Endothelial cell of umbilical vein (primary cell): ENCODE results near the gene ANKRD33. TPM values are rescaled to one million over a fixed set of nuclear protein-coding genes. Genes with fewer than 3 reads are reported as not detected.
A peak's percentile ranks its signal among the peaks of the same experiment; 100 is the strongest.

Experiments used
- BruUV-seq: library from RNA; stranded (reverse); fragments of 400-500 nt; replicated peaks from 2 replicates; lab custom pipeline; 2021; lab: Mats Ljungman, UMichigan
- CTCF ChIA-PET: fragments of 300-600, 350-600 bp; sonication (Branson Sonifier 250); formaldehyde crosslinking; loops from one replicate; lab custom pipeline; 2021; ENCODE audit warnings: antibody characterized with exemption, inconsistent platforms; lab: Charles Lee
- POLR2A ChIA-PET: fragments of 300-600, 350-600 bp; sonication (Branson Sonifier 250); formaldehyde crosslinking; loops from one replicate; lab custom pipeline; 2021; ENCODE audit warnings: antibody characterized with exemption, inconsistent platforms; lab: Charles Lee
- DNase-seq: peaks from one replicate; pipeline ENCODE4 v3.0.0-alpha.2; 2011; ENCODE audit warnings: low read depth, low spot score
- FAIRE-seq: peaks from 2 replicates; lab custom pipeline; 2011; peaks lifted over from hg19 to GRCh38; lab: Jason Lieb, UNC
- H2AFZ ChIP-seq: 2 replicates; pipeline ENCODE4 v1.6.0; 2012; ENCODE audit warnings: low read depth, low read length, control low read depth, inconsistent platforms
- H3K27ac ChIP-seq: 2 replicates; pipeline ENCODE4 v1.5.1; 2011; ENCODE audit warnings: low read depth, mild to moderate bottlenecking, control low read depth, low read length, moderate library complexity; ENCODE audit not compliant: insufficient read depth
- H3K27me3 ChIP-seq, 2 experiments: 2 replicates each; pipeline versions ENCODE4 v1.6.0 to v1.6.1; 2011; ENCODE audit warnings: low read length in 2 of 2, mixed read lengths in 1 of 2; ENCODE audit not compliant: control insufficient read depth in 2 of 2, insufficient read depth in 2 of 2
- H3K36me3 ChIP-seq, 2 experiments: 2 replicates in 1 of 2; 3 replicates in 1 of 2; pipeline ENCODE4 v1.5.1; 2011; ENCODE audit warnings: low read length in 2 of 2, mild to moderate bottlenecking in 1 of 2, moderate library complexity in 1 of 2; ENCODE audit not compliant: control insufficient read depth in 2 of 2, insufficient read depth in 2 of 2; ENCODE audit errors: extremely low read depth in 1 of 2
- H3K4me1 ChIP-seq: 3 replicates; pipeline ENCODE4 v1.5.1; 2011; ENCODE audit warnings: mild to moderate bottlenecking, low read length; ENCODE audit not compliant: control insufficient read depth, insufficient read depth; ENCODE audit errors: extremely low read depth
- H3K4me2 ChIP-seq: 2 replicates; pipeline ENCODE4 v1.6.1; 2011; ENCODE audit warnings: low read length, control low read depth, mixed read lengths; ENCODE audit not compliant: insufficient read depth
- H3K4me3 ChIP-seq, 3 experiments: fragments of 200-600 bp in 1 of 3; sonication (generic), shearing (Covaris generic) in 1 of 3; replicated peaks in 1 of 3; 2 replicates each; pipeline ENCODE4 v1.5.1; 2011 to 2016; ENCODE audit warnings: control low read depth in 3 of 3, low read length in 3 of 3, mild to moderate bottlenecking in 2 of 3, inconsistent platforms in 1 of 3, low read depth in 1 of 3, moderate library complexity in 1 of 3; ENCODE audit not compliant: insufficient read depth in 1 of 3
- H3K79me2 ChIP-seq: 2 replicates; pipeline ENCODE4 v1.6.0; 2012; ENCODE audit warnings: low read length, inconsistent platforms; ENCODE audit not compliant: control insufficient read depth, insufficient read depth
- H3K9ac ChIP-seq: replicated peaks from 2 replicates; pipeline ENCODE3; 2011; ENCODE audit warnings: low read length, control low read depth; ENCODE audit not compliant: insufficient read depth; ENCODE audit errors: extremely low read depth
- H3K9me1 ChIP-seq: replicated peaks from 3 replicates; pipeline ENCODE4 v1.6.0; 2011; ENCODE audit warnings: mild to moderate bottlenecking, low read length; ENCODE audit not compliant: control insufficient read depth, insufficient read depth; ENCODE audit errors: extremely low read depth
- H3K9me3 ChIP-seq: replicated peaks from 2 replicates; pipeline ENCODE4 v1.5.1; 2012; ENCODE audit warnings: low read length, inconsistent platforms; ENCODE audit not compliant: control insufficient read depth, insufficient read depth
- H4K20me1 ChIP-seq: replicated peaks from 2 replicates; pipeline ENCODE3; 2011; ENCODE audit warnings: mild to moderate bottlenecking, low read length; ENCODE audit not compliant: control insufficient read depth, insufficient read depth; ENCODE audit errors: extremely low read depth
- EZH2 ChIP-seq: IDR thresholded peaks from 2 replicates; pipeline ENCODE4 v1.6.1; 2012; ENCODE audit warnings: borderline replicate concordance, low read depth, mild to moderate bottlenecking, moderate library complexity, low read length, inconsistent platforms; ENCODE audit not compliant: severe bottlenecking
- FOS ChIP-seq: IDR thresholded peaks from 2 replicates; pipeline ENCODE4 v1.6.1; 2011; ENCODE audit warnings: mild to moderate bottlenecking, low read length, moderate library complexity, borderline replicate concordance; ENCODE audit not compliant: insufficient read depth
- GATA2 ChIP-seq: IDR thresholded peaks from 2 replicates; pipeline ENCODE4 v1.7.0; 2011; ENCODE audit warnings: low read depth, mild to moderate bottlenecking, moderate library complexity, mixed read lengths, low read length; ENCODE audit not compliant: insufficient read length, insufficient read depth
- JUN ChIP-seq: IDR thresholded peaks from 2 replicates; pipeline ENCODE4 v1.6.1; 2011; ENCODE audit warnings: borderline replicate concordance, low read depth; ENCODE audit not compliant: insufficient read length, insufficient read depth
- MYC ChIP-seq: IDR thresholded peaks from one replicate; pipeline ENCODE4 v1.6.1; 2011; ENCODE audit warnings: mild to moderate bottlenecking, low read depth, low read length
- POLR2A ChIP-seq: IDR thresholded peaks from 2 replicates; pipeline ENCODE4 v1.6.1; 2012; ENCODE audit warnings: low read depth, mild to moderate bottlenecking, control low read depth, low read length
- POLR2AphosphoS5 ChIP-seq: IDR thresholded peaks from 2 replicates; pipeline ENCODE4 v1.6.1; 2012; ENCODE audit warnings: low read depth, mild to moderate bottlenecking, control low read depth, low read length, moderate library complexity; ENCODE audit not compliant: insufficient read depth
- dilution Hi-C: fragments of 300-500 bp; cut with MboI; formaldehyde crosslinking; loops from one replicate; pipeline ENCODE4 v1.15.0; 2019; ENCODE audit warnings: low sequenced_read_pairs; ENCODE audit not compliant: extremely low pct_ligation_motif_present
- intact Hi-C: fragments of 100-400 bp; cut with micrococcal nuclease; formaldehyde crosslinking; loops from one replicate; pipeline ENCODE4 v1.10.0; 2022
- polyA plus RNA-seq, 4 experiments: library from polyadenylated mRNA; depleted of rRNA in 3 of 4; stranded (reverse) in 3 of 4; unstranded in 1 of 4; fragments of >200 nt; gene quantifications; 2 replicates each; pipeline versions ENCODE4 v1.2.1 to v1.2.3, GENCODE V29; 2011 to 2012; ENCODE audit warnings: missing spikeins in 1 of 4
- total RNA-seq: library from RNA; stranded (reverse); gene quantifications from 2 replicates; pipeline ENCODE4 v1.2.3, GENCODE V29; 2021
- TF ChIP-seq, protein P1 (sequence below): IDR thresholded peaks from 2 replicates; pipeline ENCODE4 v1.6.1; 2011; ENCODE audit not compliant: insufficient read depth, insufficient read length
- TF ChIP-seq, protein P2 (sequence below), 2 donors: IDR thresholded peaks; 1 replicate in 1 of 2; 2 replicates in 1 of 2; pipeline ENCODE4 v1.5.1; 2011; ENCODE audit warnings: low read length in 2 of 2, mild to moderate bottlenecking in 2 of 2, moderate library complexity in 2 of 2, control low read depth in 1 of 2, inconsistent platforms in 1 of 2, low read depth in 1 of 2; ENCODE audit not compliant: insufficient read depth in 1 of 2; ENCODE audit errors: extremely low read depth in 1 of 2

Gene ANKRD33
- total and polyA plus RNA-seq, 2 donors (not counting 3 experiments of a cell fraction or from before 2014, with no cell fraction given) = 0.80 to 1.2 TPM

GRCh38 chr12:51888316-51889215, 663 bp downstream of the ANKRD33 start:
- TF ChIP-seq JUN = no peak
- TF ChIP-seq, protein P1, sequence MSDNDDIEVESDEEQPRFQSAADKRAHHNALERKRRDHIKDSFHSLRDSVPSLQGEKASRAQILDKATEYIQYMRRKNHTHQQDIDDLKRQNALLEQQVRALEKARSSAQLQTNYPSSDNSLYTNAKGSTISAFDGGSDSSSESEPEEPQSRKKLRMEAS = no peak
- TF ChIP-seq, protein P2, sequence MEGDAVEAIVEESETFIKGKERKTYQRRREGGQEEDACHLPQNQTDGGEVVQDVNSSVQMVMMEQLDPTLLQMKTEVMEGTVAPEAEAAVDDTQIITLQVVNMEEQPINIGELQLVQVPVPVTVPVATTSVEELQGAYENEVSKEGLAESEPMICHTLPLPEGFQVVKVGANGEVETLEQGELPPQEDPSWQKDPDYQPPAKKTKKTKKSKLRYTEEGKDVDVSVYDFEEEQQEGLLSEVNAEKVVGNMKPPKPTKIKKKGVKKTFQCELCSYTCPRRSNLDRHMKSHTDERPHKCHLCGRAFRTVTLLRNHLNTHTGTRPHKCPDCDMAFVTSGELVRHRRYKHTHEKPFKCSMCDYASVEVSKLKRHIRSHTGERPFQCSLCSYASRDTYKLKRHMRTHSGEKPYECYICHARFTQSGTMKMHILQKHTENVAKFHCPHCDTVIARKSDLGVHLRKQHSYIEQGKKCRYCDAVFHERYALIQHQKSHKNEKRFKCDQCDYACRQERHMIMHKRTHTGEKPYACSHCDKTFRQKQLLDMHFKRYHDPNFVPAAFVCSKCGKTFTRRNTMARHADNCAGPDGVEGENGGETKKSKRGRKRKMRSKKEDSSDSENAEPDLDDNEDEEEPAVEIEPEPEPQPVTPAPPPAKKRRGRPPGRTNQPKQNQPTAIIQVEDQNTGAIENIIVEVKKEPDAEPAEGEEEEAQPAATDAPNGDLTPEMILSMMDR (IDR thresholded peaks at IDR 0.05; ENCODE audit: extremely low read depth in 1 of 2, insufficient read depth in 1 of 2, low read depth in 1 of 2, low read length in 2 of 2) = no peak
- no peak for TF ChIP-seq POLR2AphosphoS5
- TF ChIP-seq FOS = no peak
- TF ChIP-seq GATA2 = no peak
- TF ChIP-seq POLR2A = no peak
- no peak for TF ChIP-seq EZH2
- no peak for TF ChIP-seq MYC
- H3K4me2 ChIP-seq = peak overlapping the region; percentile 54
- peaks cover 41% of the 10 kb centered on the region for H3K4me1 ChIP-seq
- no peak overlapping the region for H3K4me3 ChIP-seq
- dilution Hi-C loops (no loop called here), intact Hi-C loops (loop anchor here (5.0 kb wide), 1 partner anchor 146 kb away; no protein-coding TSS in a partner anchor)
- DNase-seq (no peak), FAIRE-seq (no peak)
- no peaks in the 10 kb centered on the region for H3K36me3 ChIP-seq
- POLR2A ChIA-PET = interaction anchor here (0.6 to 1.1 kb wide), 4 partner anchors 8 to 1722 kb away, joined by 3 to 5 read pairs (median 4); partner anchors contain the start of gene TAMALIN
- H3K9me1 ChIP-seq = no peaks in the 10 kb centered on the region
- BruUV-seq = no TSS peak
- no peaks in the 10 kb centered on the region for H3K27me3 ChIP-seq
- CTCF ChIA-PET = interaction anchor here (0.7 to 6.5 kb wide), 14 partner anchors 8 to 104 kb away, joined by 3 to 55 read pairs (median 4); partner anchors contain the start of gene ACVRL1
- H4K20me1 ChIP-seq = no peaks in the 10 kb centered on the region
- peaks cover 2% of the 10 kb centered on the region for H3K9me3 ChIP-seq
- no peaks in the 10 kb centered on the region for H3K79me2 ChIP-seq
- no peak overlapping the region for H3K9ac ChIP-seq
- H2AFZ ChIP-seq = no peak overlapping the region
- H3K27ac ChIP-seq = no peak overlapping the region
